Cardiac ventricle fibroblast (primary cell): Measurements from ENCODE around the gene PDZRN4. TPM values are rescaled to one million over a fixed set of nuclear protein-coding genes. Genes with fewer than 3 reads are reported as not detected.

Source experiments
- total RNA-seq: library from RNA; depleted of rRNA; stranded (reverse); fragments of >200 nt; gene quantifications from 2 replicates; pipeline ENCODE4 v1.2.3, GENCODE V29; 2015

The PDZRN4 gene
- not detected in 2 replicates for total RNA-seq

DNA sequence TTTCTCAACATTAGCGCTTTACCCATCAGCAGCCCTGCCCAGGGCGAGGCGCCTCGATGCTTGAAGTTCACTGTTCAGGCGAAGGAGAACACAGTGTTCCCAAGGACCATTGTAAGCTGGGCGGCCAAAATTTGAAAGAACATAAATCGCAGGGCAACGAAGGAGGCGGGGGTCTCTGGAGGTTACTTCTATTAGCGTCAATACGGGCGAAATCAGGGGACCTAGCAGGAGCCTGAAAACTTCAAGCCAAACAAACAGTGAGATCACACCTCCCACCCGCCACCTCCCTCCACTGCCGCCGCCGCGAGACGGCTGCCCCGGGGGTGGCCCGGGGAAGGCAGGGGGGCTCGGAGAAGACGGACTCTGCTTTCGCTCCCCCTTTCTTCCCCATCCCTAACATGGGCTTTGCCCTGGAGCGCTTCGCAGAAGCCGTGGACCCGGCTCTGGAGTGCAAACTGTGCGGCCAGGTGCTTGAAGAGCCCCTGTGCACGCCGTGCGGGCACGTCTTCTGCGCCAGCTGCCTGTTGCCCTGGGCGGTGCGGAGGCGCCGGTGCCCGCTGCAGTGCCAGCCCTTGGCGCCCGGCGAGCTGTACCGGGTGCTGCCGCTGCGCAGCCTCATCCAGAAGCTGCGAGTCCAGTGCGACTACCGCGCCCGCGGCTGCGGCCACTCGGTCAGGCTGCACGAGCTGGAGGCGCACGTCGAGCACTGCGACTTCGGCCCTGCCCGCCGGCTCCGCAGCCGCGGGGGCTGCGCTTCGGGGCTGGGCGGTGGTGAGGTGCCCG lies at the start of gene PDZRN4:
TSS of gene PDZRN4 (plus strand) at position 263 of the 783 bp plus-strand sequence.

